Endothelial cell of hepatic sinusoid (primary cell): ENCODE results near the gene PHF24.

ENCODE experiments used
- in situ Hi-C: cut with HindIII; loops from 2 replicates; pipeline ENCODE4 v1.10.0; 2017; ENCODE audit warnings: low sequenced_read_pairs

PHF24 gene

DNA sequence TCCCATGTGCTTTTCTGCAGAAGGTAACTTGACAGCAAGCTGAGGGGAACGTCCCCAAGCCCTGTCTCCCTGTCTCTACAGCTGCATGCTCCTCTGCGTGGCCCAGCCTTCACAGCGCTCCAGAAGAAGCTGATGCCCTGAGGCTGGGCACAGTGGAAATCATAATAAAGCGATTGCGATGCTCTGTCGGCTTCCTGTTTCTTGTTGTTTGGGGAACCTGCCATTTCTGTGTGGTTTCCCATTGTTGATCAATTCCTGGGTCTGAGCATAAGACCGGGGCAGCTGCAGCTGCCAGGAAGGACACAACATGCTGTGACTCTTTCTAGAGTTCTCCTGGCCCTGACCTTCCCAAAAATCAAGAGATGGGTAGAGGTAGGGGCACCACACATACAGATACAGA, 24.3 kb downstream of the PHF24 start:
- in situ Hi-C loops: no loop called here

DNA sequence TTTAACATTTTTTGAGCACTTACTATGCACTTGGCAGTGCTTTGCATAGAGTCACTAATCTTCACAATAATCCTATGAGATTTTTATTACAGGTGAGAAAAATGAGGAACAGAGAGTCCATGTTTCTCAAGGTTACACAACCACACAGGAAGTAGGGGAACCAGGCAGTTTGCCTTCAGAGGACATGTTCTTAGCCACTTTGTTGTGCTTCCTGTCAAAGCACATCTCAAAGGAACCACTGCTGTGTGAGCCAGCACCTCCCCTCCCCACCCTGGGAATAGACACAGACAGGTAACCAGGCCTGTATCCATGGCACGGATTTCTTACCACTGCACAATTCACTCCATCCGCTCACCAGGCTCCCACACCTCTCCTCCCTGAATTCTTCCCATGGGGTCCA, 25.1 kb downstream of the PHF24 start:
- in situ Hi-C loops: no loop called here

GRCh38 chr9:34984049-34984448, 26.0 kb downstream of the PHF24 start:
- in situ Hi-C loops: no loop called here

DNA sequence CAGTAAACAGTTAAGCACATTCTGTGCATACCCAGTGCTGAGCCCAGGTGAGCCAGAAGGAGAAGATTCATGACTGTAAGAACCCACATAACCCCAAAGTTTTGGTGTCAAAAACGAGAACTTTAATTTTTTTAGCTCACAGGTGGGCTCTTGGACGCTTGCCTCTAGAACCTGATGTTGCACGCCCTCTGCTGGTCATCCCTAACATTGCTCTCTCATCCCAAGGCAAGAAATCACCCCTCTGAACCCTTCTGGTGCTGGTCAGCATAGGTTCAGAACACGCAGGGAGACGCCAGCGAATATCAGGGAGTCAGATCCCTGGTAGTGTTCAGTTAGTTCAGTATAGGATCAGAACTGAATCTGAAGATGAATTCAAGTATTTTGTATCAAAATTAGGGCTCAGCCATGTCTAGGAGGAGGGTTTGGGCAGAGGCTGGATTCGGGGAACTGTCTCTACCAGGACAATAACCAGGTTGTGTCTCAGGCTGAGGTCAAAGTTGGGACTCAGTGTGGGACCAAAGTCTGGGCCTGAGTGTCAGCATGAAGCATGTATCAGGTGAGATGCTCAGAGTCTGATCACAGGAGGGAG, 27.3 kb downstream of the PHF24 start:
- in situ Hi-C loops: no loop called here

GRCh38 chr9:34986540-34987047, 28.5 kb downstream of the PHF24 start:
- in situ Hi-C loops: no loop called here

DNA sequence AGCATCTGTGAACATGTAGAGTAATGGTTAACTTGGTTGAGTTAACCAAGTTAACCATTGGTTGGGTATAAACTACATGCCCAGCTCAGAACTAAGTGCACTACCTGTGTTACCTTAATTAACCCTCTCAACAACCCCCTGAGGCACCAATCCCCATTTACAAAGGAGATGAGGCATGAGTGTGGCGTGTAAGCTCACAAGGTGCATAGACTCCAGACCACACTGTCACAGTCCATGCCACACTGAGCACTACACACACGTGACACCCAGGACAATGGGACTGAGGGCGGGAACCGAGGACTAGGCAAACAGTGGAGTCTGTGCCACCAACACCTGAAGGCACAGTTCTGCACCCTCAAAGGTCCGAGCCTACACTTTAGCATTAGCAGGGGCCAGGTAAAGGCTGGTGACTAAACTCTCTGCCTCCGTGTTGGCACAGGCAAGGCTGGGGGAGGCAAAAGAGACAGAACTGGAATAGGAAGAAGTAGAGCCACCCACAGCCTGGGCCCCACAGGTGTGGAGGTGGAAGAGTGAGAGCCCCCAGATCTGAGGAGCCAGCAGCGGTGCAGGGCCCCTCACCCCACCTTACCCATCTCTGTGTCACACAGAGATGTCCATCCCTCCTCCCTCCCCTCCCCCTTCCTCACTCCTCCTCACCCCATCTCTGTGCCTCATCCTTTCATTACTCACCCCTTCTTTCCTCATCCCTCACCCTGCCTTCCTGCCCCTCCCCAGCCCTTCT, 29.2 kb downstream of the PHF24 start:
- in situ Hi-C loops: no loop called here

DNA sequence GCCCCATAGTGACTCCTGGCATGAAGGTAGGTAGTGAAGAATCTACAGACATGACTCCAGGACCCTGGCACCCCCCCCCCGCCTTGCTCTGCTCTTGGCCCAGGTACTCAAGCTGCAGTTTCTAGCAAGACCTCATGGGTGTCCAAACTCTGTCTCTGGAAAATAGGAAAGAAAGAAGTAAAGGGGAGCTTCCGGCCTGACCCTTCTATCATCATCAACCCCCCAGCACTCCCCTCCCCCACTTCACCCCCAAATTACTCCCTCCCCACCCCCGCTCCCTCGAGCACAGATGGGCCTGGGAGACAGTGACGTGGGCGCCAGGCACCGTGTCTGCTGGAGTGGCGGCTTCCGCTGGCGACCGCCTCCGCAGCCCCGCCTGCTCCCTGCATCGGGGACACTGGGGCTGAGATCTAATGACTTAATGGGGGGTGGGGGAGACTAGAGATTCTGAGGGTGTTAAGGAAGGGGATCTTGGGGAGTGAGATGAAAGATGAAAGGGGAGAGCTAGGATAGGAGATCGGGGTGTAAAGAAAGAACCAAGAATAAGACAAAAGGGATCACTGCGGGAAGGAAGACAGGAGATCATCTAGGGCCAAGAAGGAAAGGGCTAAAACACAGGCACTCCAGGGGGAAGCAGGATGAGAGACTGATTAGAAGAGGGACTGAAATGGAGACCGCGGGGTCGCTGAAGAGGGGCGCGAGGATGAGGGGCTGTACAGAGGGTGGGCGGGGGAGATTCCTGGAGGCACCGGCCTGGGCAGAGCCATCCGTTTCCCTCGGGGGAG, 30.3 kb downstream of the PHF24 start:
- in situ Hi-C loops: no loop called here

- in situ Hi-C loops: no loop called here
Measured at GRCh38 chr9:34989003-34989945, 31.2 kb downstream of the PHF24 start, which contains the start of gene DNAJB5. Gene DNAJB5, plus strand, starts transcription at chr9:34989745. Its CDS starts 886 bp downstream, at chr9:34990631.

DNA sequence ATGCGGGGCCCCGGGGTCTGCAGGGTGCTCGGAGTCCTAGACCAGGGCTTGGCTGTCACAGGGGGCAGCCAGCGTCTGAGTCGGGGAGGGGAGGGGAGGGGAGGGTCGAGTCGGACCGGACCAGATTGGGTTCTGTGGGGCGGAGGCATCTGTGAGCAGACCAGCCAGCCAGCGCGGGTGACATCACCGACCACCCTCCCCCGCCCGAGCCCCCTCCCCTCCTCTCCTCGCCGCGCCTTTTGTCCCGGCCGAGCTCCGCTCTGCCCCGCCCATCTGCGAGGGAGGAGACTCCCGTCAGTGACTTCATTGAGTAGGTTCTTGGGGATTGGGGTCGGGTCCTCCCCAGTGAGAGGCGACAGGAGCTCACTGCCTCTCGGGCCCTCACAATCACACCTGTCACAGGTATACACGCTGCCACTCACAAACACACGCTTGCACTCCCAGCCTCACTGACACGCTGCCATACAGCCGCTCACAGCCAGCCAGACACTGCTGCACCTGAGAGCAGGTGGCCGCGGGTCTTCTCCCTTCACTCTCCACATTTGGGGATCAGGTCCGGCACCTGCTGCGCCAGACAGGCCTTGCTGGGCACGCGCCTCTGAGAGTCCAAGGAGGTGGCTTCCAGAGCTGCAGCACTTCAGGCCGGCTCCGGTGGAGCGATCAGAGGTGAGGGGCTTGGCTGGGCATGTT, 32.0 kb downstream of the PHF24 start:
- in situ Hi-C loops: no loop called here

DNA sequence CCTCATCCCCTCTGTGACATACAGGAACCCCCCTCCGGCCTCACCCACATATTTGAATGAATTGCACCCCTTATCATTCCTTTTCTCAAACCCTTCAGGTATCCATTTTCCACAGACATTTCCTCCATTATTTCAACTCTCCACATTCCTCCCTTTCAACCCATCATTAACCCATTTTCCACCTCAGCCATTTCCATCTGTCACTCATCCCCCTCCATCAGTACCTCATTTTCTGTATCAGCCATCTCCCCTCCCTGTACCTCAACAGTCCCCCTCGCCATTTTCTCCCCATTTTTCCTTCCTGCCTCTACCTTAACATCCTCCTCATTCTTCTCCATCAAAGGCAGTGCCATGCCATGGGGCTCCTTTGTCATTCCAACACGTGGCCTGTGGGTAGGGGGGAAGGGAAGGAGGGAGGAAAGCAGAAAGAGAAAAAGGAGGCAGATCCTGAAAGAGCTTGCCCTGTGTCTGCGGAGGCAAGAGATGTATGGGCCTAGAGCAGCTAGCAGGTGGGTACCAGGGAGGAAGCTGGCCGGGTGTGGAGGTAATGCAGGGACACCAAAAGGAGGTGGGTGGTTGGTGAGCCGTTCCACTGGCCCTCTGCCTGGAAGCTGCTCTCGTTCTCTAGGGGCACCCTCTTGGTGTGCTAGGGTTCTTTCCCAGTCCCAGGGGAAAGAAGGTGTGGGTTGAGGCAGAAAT, 33.0 kb downstream of the PHF24 start:
- in situ Hi-C loops: no loop called here

GRCh38 chr9:34991607-34992375, 33.7 kb downstream of the PHF24 start:
- in situ Hi-C loops: no loop called here

- in situ Hi-C loops: no loop called here
Measured at GRCh38 chr9:34992376-34992951, 34.4 kb downstream of the PHF24 start.

- in situ Hi-C loops: no loop called here
Measured at GRCh38 chr9:34993502-34994259, 35.6 kb downstream of the PHF24 start.

GRCh38 chr9:34994260-34994899, 36.3 kb downstream of the PHF24 start:
- in situ Hi-C loops: no loop called here

- in situ Hi-C loops: no loop called here
Measured at GRCh38 chr9:34994900-34995669, 37.0 kb downstream of the PHF24 start.

- in situ Hi-C loops: no loop called here
Measured at GRCh38 chr9:34995670-34996060, 37.6 kb downstream of the PHF24 start.
